ENCODE data around the gene COASY.

The COASY gene

DNA sequence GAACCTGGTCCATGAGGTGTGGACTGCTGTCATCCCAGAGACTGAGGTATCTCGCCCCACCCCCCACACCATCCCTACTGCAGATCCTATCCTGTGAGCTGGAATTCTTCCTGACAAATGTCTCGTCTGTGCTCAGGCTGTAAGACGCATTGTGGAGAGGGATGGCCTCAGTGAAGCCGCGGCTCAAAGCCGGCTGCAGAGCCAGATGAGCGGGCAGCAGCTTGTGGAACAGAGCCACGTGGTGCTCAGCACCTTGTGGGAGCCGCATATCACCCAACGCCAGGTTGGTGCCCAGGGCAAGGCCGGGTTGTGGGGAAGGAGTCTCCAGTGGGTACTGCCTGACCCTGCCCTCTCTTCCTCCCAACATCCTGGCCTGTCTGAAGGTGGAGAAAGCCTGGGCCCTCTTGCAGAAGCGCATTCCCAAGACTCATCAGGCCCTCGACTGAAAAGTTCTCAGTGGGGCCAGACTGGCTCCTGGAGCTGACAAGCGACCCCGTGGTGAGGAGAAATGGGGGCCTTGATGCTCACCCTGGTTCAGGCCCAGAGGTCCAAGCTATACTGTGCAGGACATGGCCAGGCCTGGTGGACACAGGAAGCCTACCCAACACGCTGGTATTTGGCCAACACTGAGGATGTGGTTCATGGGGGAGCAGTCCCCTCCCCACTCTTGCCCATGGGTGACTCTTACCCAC, 3.7 kb downstream of the COASY start:
- TF ChIP-seq, protein P1, sequence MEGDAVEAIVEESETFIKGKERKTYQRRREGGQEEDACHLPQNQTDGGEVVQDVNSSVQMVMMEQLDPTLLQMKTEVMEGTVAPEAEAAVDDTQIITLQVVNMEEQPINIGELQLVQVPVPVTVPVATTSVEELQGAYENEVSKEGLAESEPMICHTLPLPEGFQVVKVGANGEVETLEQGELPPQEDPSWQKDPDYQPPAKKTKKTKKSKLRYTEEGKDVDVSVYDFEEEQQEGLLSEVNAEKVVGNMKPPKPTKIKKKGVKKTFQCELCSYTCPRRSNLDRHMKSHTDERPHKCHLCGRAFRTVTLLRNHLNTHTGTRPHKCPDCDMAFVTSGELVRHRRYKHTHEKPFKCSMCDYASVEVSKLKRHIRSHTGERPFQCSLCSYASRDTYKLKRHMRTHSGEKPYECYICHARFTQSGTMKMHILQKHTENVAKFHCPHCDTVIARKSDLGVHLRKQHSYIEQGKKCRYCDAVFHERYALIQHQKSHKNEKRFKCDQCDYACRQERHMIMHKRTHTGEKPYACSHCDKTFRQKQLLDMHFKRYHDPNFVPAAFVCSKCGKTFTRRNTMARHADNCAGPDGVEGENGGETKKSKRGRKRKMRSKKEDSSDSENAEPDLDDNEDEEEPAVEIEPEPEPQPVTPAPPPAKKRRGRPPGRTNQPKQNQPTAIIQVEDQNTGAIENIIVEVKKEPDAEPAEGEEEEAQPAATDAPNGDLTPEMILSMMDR (IDR thresholded peaks at IDR 0.05), result no peak
- Mint-ChIP-seq H3K27me3 (ENCODE audit: low read depth, poor library complexity) (no peaks in the 10 kb centered on the region), H3K4me1 (peaks cover 35% of the 10 kb centered on the region), H3K36me3 (ENCODE audit: low read depth) (peaks cover 19% of the 10 kb centered on the region), H3K27ac (peak overlapping the region; percentile 75), H3K9me3 (no peaks in the 10 kb centered on the region), H3K4me3 (no peak overlapping the region)
- no peak for DNase-seq

DNA sequence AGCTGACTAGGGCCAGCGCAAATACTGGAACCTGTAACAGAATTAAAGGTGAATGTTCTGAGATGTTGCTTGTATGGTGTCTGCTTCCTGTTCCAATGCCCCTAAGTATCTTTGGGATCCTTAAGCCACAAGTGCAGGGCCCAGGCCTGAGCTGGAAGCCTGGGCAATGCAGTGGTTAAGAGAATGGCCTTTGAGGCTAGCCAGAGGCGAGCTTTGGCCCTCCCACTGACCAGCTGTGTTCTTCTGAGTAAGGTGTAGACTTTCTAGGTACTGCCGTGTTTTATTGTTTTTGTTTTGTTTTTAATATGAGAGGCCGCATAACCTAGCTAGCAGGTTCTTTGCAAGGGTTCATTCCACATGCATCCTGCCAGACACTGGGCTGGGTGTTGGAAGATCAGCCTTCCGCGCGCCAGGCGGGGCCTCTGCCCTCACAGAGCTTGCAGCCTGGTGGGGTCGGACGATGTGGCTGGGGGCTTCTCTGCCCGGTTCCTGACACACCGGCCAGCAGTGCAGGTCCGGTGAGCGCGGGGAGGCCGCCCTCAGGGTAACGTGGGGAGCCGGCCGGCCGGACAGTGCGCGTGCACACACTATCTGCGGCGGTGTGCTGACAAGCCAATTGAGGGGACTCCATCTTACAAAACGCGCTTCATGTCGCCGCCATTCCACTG, 4.4 kb downstream of the COASY start:
- no peak for DNase-seq
- Mint-ChIP-seq H3K4me3 (peak overlapping the region; percentile 95), H3K9me3 (no peaks in the 10 kb centered on the region), H3K27me3 (ENCODE audit: low read depth, poor library complexity) (no peaks in the 10 kb centered on the region), H3K36me3 (ENCODE audit: low read depth) (peaks cover 25% of the 10 kb centered on the region), H3K4me1 (peaks cover 33% of the 10 kb centered on the region), H3K27ac (peak overlapping the region; percentile 75)
- TF ChIP-seq, protein P1 (IDR thresholded peaks at IDR 0.05), result no peak

DNA sequence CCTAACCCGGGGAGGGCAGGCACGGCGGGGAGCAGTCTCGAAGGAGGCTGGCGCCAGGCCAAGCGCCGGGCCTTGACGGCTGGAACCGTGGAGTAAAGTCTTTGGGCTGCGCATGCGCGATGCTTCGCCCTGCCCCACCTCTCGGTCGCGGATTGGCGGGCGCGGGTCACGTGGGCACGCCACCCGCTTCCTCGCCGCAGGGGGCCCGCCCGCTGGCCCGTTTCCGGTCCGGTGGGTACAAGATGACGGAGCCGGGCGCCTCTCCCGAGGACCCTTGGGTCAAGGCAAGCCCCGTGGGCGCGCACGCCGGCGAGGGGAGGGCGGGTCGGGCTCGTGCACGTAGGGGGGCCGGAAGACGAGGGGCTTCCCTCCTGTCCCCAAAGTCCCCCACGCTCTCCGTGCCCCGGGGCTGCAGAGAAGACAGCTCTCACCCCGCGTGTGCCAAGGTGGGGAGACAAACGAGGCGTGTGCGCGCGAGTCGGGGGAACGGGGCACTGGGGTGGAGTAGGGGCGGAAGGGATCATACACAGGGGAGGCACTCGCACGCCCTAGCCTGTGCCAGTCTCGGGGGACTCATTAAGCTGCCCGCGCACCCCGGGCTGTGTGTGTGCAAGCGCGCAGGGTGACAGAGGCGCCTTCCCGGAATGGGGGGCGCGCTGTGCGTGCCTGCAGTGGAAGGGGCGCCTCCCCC, 5.1 kb downstream of the COASY start, which contains the start of gene MLX:
Gene MLX (plus strand): TSS at position 218 of the 691 bp plus-strand sequence. CDS start 25 bp downstream, at position 243.
- TF ChIP-seq, protein P1 (IDR thresholded peaks at IDR 0.05), result no peak
- H3K27ac Mint-ChIP-seq, result peak within 1 kb of the TSS; percentile 78
- DNase-seq, result peak; percentile 96

DNA sequence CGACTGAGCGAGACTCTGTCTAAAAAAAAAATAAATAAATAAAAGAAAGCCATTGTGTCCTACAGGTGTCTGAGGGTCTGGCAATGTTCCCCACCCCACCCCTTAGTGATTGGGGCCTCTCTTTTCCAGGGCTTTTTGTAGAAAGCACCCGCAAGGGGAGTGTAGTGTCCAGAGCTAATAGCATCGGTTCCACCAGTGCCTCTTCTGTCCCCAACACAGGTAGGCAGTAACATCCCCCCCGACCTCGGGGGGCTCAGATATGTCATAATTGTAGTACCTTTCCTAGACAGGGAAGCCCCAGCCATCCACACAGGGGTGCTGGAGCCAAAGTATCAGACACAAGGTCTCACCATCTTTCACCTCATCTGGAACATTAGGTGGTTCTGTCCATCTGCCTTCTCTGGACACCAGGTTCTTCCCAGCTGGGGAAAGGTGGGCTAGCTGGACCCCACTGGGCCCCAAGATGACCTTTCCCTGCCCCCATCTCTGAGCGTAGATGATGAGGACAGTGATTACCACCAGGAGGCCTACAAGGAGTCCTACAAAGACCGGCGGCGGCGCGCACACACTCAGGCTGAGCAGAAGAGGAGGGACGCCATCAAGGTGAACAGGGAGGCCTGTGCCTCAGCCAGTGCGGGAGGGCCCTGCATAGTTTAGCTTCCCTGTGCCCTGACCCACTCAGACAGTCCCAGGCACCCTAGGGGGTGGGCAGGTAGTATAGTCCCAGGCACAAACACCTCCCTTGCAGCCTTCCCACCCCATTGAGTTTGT, 6.6 kb downstream of the COASY start:
- DNase-seq, result no peak
- Mint-ChIP-seq H3K4me3 (peak overlapping the region; percentile 95), H3K9me3 (no peaks in the 10 kb centered on the region), H3K36me3 (ENCODE audit: low read depth) (peaks cover 45% of the 10 kb centered on the region), H3K27ac (peak overlapping the region; percentile 83), H3K4me1 (peaks cover 17% of the 10 kb centered on the region), H3K27me3 (ENCODE audit: low read depth, poor library complexity) (no peaks in the 10 kb centered on the region)
- TF ChIP-seq, protein P1 (IDR thresholded peaks at IDR 0.05), result no peak

More for the DNA sequence above, 5.1 kb downstream of the COASY start, which contains the start of gene MLX:
- H3K36me3 Mint-ChIP-seq (ENCODE audit: low read depth), result peaks cover 31% of the 10 kb centered on the region
- H3K4me1 Mint-ChIP-seq, result peaks cover 28% of the 10 kb centered on the region
- peak within 1 kb of the TSS; percentile 95 for H3K4me3 Mint-ChIP-seq
- H3K9me3 Mint-ChIP-seq, result no peaks in the 10 kb centered on the region
- H3K27me3 Mint-ChIP-seq (ENCODE audit: low read depth, poor library complexity), result no peaks in the 10 kb centered on the region

DNA sequence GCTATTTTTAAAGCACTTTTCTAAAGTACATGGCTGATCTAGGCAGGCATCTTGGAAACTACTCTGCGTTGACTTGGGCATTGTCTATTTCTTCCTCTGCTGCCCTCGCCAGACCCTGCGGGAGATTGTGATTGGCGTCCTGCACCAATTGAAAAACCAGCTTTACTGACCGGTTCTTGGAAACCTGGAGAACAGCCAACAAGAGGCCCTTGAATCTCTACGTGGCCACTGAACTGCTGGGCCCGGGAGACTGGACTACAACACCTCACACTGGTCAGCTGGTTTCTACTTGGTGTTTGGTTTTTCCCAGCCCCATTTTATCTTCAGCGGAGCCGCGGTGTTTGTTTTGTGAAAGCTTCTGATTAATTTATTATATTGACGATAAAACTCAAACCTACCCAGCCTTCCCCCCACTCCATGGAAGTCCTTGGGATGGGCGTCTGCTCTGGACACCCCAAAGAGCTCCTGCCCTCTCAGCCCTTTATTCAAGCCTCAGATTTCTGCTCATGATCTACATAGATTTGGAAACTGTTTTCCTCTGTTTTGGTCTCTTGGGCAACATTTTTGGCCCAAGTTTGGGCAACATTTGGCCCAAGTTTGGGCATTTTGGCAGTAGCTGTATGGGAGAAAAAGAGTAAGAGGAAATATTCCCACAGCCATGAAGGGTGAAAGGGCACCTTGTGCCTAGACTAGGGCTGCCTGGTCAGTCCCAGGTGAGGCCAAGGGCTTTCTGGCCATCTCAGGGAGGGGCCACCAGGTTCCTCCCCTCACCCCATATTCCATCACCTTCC, 9.7 kb downstream of the COASY start:
- Mint-ChIP-seq H3K4me1 (peaks cover 20% of the 10 kb centered on the region), H3K4me3 (no peak overlapping the region), H3K27ac (no peak overlapping the region), H3K36me3 (ENCODE audit: low read depth) (peaks cover 61% of the 10 kb centered on the region), H3K27me3 (ENCODE audit: low read depth, poor library complexity) (no peaks in the 10 kb centered on the region), H3K9me3 (no peaks in the 10 kb centered on the region)
- TF ChIP-seq, protein P1 (IDR thresholded peaks at IDR 0.05), result no peak
- DNase-seq, result no peak

All from nephron progenitor cell (in vitro differentiated cells).